Effector memory CD4-positive, alpha-beta T cell (primary cell): ENCODE measurements around the gene EGF.

Experiments used
- DNase-seq, 3 donors: peaks; one replicate each; pipeline ENCODE4 v3.0.0-alpha.2; 2020
- H3K27ac ChIP-seq: 2 replicates; pipeline ENCODE4 v1.7.0; 2013; ENCODE audit warnings: mild to moderate bottlenecking, low read length, moderate library complexity; ENCODE audit not compliant: insufficient read depth, poor library complexity, severe bottlenecking
- H3K27me3 ChIP-seq: replicated peaks from 2 replicates; pipeline ENCODE4 v1.7.0; 2013; ENCODE audit warnings: mild to moderate bottlenecking, low read length; ENCODE audit not compliant: insufficient read depth, control insufficient read depth, poor library complexity, severe bottlenecking
- H3K36me3 ChIP-seq: 2 replicates; pipeline ENCODE4 v1.7.0; 2013; ENCODE audit warnings: mild to moderate bottlenecking, low read length, moderate library complexity; ENCODE audit not compliant: control insufficient read depth, insufficient read depth
- H3K4me1 ChIP-seq: 2 replicates; pipeline ENCODE4 v1.7.0; 2013; ENCODE audit warnings: low read length, mild to moderate bottlenecking; ENCODE audit not compliant: control insufficient read depth, insufficient read depth, poor library complexity, severe bottlenecking
- H3K4me3 ChIP-seq: 2 replicates; pipeline ENCODE4 v1.7.0; 2013; ENCODE audit warnings: low read length, low read depth, mild to moderate bottlenecking; ENCODE audit not compliant: insufficient read depth, poor library complexity, severe bottlenecking
- H3K9me3 ChIP-seq: 2 replicates; pipeline ENCODE4 v1.7.0; 2013; ENCODE audit warnings: mild to moderate bottlenecking, low read length, moderate library complexity; ENCODE audit not compliant: control insufficient read depth

Gene EGF

GRCh38 chr4:109877400-109877799 lies 35.3 kb upstream of the EGF start:
- H3K4me3 ChIP-seq: no peak overlapping the region
- H3K4me1 ChIP-seq: no peaks in the 10 kb centered on the region
- DNase-seq: no peak
- no peaks in the 10 kb centered on the region for H3K27me3 ChIP-seq
- H3K36me3 ChIP-seq: no peaks in the 10 kb centered on the region
- H3K27ac ChIP-seq: no peak overlapping the region
- no peaks in the 10 kb centered on the region for H3K9me3 ChIP-seq

GRCh38 chr4:109878355-109878754 lies 34.3 kb upstream of the EGF start:
- Histone ChIP-seq H3K27me3 (no peaks in the 10 kb centered on the region), H3K36me3 (no peaks in the 10 kb centered on the region), H3K27ac (no peak overlapping the region), H3K4me3 (no peak overlapping the region), H3K4me1 (no peaks in the 10 kb centered on the region), H3K9me3 (no peaks in the 10 kb centered on the region)
- no peak for DNase-seq

- Histone ChIP-seq H3K9me3 (no peaks in the 10 kb centered on the region), H3K27me3 (no peaks in the 10 kb centered on the region), H3K27ac (no peak overlapping the region), H3K4me3 (no peak overlapping the region), H3K36me3 (no peaks in the 10 kb centered on the region), H3K4me1 (no peaks in the 10 kb centered on the region)
- no peak for DNase-seq
Measured at GRCh38 chr4:109879081-109879480, 33.6 kb upstream of the EGF start.

- DNase-seq: no peak
- no peak overlapping the region for H3K27ac ChIP-seq
- no peaks in the 10 kb centered on the region for H3K9me3 ChIP-seq
Measured at GRCh38 chr4:109879636-109880314, 32.9 kb upstream of the EGF start.

GRCh38 chr4:109886303-109886702 lies 26.4 kb upstream of the EGF start:
- no peak overlapping the region for H3K27ac ChIP-seq
- no peaks in the 10 kb centered on the region for H3K36me3 ChIP-seq
- no peaks in the 10 kb centered on the region for H3K27me3 ChIP-seq
- H3K9me3 ChIP-seq: no peaks in the 10 kb centered on the region
- DNase-seq: no peak
- no peaks in the 10 kb centered on the region for H3K4me1 ChIP-seq
- H3K4me3 ChIP-seq: no peak overlapping the region

More at GRCh38 chr4:109879636-109880314, 32.9 kb upstream of the EGF start:
- no peaks in the 10 kb centered on the region for H3K4me1 ChIP-seq
- H3K36me3 ChIP-seq: no peaks in the 10 kb centered on the region
- H3K27me3 ChIP-seq: no peaks in the 10 kb centered on the region
- no peak overlapping the region for H3K4me3 ChIP-seq

- H3K9me3 ChIP-seq: no peaks in the 10 kb centered on the region
- no peaks in the 10 kb centered on the region for H3K27me3 ChIP-seq
- no peaks in the 10 kb centered on the region for H3K36me3 ChIP-seq
- H3K4me1 ChIP-seq: no peaks in the 10 kb centered on the region
- no peak overlapping the region for H3K27ac ChIP-seq
- no peak for DNase-seq
- no peak overlapping the region for H3K4me3 ChIP-seq
Measured at GRCh38 chr4:109887071-109887470, 25.6 kb upstream of the EGF start.

- Histone ChIP-seq H3K36me3 (no peaks in the 10 kb centered on the region), H3K27me3 (no peaks in the 10 kb centered on the region)
- DNase-seq: no peak
Measured at GRCh38 chr4:109890076-109890475, 22.6 kb upstream of the EGF start.

GRCh38 chr4:109902559-109903251 lies 10.0 kb upstream of the EGF start:
- Histone ChIP-seq H3K27ac (no peak overlapping the region), H3K4me1 (no peaks in the 10 kb centered on the region), H3K9me3 (no peaks in the 10 kb centered on the region), H3K27me3 (peaks cover 3% of the 10 kb centered on the region), H3K36me3 (no peaks in the 10 kb centered on the region), H3K4me3 (no peak overlapping the region)
- no peak for DNase-seq

More at GRCh38 chr4:109890076-109890475, 22.6 kb upstream of the EGF start:
- H3K9me3 ChIP-seq: no peaks in the 10 kb centered on the region
- H3K4me3 ChIP-seq: no peak overlapping the region
- H3K27ac ChIP-seq: no peak overlapping the region
- no peaks in the 10 kb centered on the region for H3K4me1 ChIP-seq

- DNase-seq: no peak
Measured at GRCh38 chr4:109908731-109909130, 4.0 kb upstream of the EGF start.

GRCh38 chr4:109910256-109910655 lies 2.4 kb upstream of the EGF start:
- DNase-seq: no peak
- H3K36me3 ChIP-seq: no peaks in the 10 kb centered on the region
- H3K9me3 ChIP-seq: no peaks in the 10 kb centered on the region
- H3K4me3 ChIP-seq: no peak overlapping the region
- H3K27me3 ChIP-seq: peaks cover 2% of the 10 kb centered on the region
- no peaks in the 10 kb centered on the region for H3K4me1 ChIP-seq
- H3K27ac ChIP-seq: no peak overlapping the region

More at GRCh38 chr4:109908731-109909130, 4.0 kb upstream of the EGF start:
- Histone ChIP-seq H3K4me3 (no peak overlapping the region), H3K9me3 (no peaks in the 10 kb centered on the region), H3K27ac (no peak overlapping the region), H3K36me3 (no peaks in the 10 kb centered on the region), H3K4me1 (no peaks in the 10 kb centered on the region), H3K27me3 (no peaks in the 10 kb centered on the region)
